Dermis blood vessel endothelial cell (primary cell): ENCODE measurements around the gene DHX29. TPM values are rescaled to one million over a fixed set of nuclear protein-coding genes. Genes with fewer than 3 reads are reported as not detected.
A peak's percentile ranks its signal among the peaks of the same experiment; 100 is the strongest.

Source experiments
- DNase-seq: peaks from one replicate; pipeline ENCODE4 v3.0.0; 2010
- total RNA-seq: library from RNA; depleted of rRNA; stranded (reverse); fragments of >200 nt; gene quantifications from 2 replicates; pipeline ENCODE4 v1.2.3, GENCODE V29; 2014

The DHX29 gene
- total RNA-seq, 1 donor from 2014 or later: 21.6 TPM

DNA sequence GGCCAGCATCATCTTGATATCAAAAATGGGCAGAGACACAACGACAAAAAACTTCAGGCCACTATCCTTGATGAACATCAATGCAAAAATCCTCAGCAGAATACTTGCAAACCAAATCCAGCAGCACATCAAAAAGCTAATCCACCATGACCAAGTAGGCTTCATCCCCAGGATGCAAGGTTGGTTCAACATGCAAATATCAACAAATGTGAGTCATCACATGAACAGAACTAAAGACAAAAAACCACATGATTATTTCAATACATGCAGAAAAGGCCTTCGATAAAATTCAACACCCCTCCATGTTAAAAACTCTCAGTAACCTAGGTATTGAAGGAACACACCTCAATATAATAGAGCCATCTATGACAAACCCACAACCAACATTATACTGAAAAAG lies 8.8 kb upstream of the DHX29 start:
- no peak for DNase-seq

- DNase-seq: no peak
Observed at GRCh38 chr5:55313870-55314617, 6.5 kb upstream of the DHX29 start.

- peak; percentile 52 for DNase-seq
Observed at GRCh38 chr5:55308254-55308836, 851 bp upstream of the DHX29 start.

DNA sequence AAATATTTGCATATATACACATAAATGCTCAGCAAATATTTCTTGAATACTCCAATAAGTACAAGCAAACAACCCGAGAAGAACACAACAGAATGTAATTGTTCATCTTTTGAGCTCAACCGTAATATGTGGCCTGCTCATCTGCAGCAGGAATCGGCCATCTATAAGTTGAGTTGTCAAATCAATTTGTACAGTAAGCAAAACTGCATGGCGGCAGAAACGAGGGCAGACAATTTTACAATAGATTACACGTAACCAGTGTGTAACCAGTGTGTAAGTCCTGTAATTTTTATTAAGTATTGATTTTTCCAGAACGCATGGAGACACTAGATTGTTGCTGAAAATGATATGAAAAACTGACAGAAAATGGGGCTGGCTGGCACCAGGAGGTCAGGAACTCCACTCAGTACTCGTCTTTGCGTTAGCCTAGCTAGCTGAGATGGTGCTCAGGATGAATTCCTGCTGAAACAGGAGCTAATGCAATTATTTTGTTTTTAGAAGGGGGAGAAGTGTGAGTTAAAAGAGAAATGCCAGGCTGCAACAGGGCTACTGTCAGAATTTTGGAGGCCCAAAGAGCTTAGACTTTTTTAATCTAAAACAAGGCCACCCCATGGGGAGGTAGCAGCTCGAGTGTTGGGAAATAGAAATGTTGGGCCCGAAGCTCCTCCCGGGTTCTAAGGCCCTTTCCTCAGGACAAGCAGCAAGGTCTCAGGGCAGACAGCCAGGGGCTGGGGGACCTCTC lies 682 bp downstream of the DHX29 start:
- DNase-seq: peak; percentile 41

- DNase-seq: no peak
Observed at GRCh38 chr5:55305345-55305744, 2.1 kb downstream of the DHX29 start.

DNA sequence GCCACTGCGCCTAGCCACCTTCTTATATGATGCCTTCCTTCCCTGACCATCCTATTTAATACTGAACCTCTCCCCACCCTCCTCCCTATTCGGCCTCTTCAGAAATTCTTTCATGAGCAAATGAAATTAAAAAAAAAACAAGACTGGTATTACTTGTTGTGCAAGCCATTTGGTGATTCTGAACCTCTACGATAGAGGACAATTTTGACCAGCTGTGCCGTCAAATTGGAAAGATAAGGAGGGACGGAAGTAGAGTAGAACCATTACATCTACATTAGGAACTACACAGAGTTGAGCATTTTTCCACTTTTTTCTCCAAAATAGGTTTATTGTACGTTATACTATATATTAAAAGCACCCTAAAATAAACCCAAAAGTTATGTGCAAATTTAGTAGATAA lies 2.9 kb downstream of the DHX29 start:
- no peak for DNase-seq

- peak; percentile 89 for DNase-seq
Observed at GRCh38 chr5:55303238-55303690, 4.2 kb downstream of the DHX29 start.

DNA sequence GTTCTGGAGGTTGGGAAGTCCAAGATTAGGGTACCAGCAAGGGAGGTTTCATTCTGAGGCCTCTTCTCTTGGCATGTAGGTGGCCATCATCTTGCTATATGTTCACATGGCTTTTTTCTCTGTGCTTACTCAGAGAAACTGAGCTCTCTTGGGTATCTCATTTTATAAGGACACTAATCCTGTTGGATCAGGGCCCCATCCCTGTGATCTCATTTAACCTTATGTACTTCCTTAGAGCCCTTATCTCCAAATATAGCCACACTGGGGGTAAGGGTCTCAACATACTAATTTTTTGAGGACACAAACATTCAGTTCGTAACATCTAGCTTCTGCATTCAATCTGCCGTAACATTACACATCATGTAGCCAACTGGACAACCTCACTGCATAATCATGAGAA lies 6.6 kb downstream of the DHX29 start:
- DNase-seq: no peak

DNA sequence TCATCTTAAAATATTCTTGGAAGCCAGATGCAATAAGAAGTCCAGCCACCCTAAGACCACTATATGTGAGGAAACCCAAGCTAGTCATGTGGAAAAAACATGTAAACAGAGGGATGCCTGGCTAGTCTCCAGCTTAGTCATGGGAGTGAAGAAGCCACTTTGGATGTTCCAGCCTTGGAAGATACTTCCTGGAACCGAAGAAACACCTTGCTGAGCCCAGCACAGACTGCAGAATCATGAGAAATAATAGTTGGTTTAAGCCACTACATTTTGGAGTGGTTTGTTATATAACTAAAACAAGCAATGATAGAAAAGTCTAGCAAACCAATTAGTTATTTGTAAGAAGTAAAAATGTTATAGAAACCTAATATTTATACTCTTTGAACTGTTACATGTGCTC lies 12.6 kb downstream of the DHX29 start:
- no peak for DNase-seq

DNA sequence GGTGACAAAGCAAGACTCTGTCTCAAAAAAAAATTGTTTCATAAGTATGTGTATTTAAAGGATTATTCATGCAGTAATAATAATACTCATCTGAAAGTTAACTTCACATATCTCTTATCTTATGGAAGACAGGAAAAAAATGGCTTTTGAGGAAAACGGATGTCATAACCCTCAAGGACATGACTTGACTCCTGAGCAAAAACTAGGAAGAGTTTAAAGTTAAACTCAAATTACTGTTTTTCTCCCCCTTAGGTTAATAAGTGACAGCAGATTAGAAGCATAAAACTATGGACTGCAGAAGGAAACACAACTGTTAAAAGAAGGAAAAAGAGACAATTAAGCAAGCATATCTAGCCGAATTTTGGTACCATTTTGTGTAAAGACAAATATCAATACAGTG lies 16.5 kb downstream of the DHX29 start:
- DNase-seq: no peak

DNA sequence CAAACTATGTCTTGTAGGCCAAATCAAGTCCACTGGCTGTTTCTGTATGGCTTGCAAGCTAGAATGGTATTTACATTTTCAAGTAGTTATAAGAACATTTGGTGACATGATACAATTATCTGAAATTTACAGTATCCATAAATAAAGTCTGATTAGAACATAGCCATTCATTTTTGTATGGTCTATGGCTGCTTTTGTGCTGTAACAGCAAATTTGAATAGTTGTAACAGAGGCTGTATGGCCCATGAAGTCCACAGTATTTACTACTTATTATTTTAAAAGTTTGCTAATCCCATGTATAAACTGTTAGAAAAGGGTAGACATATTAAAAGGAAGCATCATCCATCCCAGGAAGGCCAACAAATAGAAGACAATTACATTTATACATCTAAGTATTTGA lies 17.7 kb downstream of the DHX29 start:
- DNase-seq: no peak

DNA sequence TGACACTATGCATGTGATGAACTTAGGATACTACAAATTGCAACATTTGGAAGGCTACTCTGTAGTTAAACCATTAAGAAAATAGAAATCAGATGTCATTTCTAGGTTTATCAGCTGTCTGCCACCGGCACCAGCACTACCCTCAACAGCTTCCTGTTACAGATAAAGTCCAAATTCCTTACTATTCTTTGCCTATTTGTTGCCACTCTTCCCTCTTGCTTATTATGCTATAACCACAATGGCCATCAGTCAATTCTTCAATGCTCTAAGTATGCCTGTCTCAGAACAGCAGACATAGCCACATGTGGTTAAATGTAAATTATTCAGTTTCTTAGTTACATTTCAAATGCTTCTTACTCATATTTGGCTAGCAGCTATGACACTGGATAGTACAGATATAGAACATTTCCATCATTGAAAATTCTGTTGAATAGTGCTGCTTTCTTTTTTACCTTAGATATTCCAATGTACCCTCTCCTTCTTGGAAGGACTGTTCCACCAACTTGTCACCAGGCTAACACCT lies 21.0 kb downstream of the DHX29 start:
- no peak for DNase-seq

GRCh38 chr5:55278778-55279177 lies 28.7 kb downstream of the DHX29 start:
- DNase-seq: no peak

GRCh38 chr5:55276771-55277170 lies 30.7 kb downstream of the DHX29 start:
- no peak for DNase-seq

DNA sequence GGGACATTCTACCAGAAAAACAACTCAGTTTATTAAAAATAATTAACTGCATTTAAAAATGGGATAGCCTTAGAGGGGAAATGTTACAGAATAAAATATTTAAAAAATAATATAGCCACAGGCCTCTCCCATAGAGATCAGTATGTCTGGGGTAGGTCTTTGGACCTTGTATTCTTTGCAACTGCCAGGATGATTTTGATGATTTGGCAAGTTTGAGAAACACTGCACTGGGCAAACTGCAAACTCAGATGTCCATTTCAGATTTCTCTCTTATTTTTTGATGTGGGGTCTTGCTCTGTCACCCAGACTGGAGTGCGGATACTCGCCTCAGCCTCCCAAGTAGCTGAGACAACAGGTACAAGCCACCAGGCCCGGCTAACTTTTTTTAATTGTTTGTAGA lies 49.2 kb downstream of the DHX29 start:
- no peak for DNase-seq

GRCh38 chr5:55254802-55255201 lies 52.7 kb downstream of the DHX29 start:
- no peak for DNase-seq

GRCh38 chr5:55250064-55250463 lies 57.4 kb downstream of the DHX29 start:
- DNase-seq: no peak

DNA sequence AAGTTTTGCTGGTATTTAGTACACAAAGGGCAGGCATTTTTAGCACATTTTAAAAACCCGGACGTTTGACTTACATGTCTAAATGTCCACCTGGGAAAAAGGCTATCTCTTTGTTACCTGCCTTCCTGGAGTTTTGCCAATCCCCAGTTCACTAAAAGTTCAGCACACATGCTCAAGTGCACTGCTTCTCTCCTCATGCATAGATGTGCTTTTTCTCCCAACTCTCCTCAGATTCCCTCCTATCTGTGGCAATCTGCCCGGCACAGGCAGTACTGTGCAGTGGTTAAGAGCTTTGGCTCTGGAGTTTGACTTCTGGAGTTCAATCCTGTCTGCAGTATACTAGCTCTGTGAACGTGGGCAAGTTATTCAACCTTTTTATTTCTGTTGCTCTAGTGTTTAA lies 65.7 kb downstream of the DHX29 start:
- DNase-seq: no peak

DNA sequence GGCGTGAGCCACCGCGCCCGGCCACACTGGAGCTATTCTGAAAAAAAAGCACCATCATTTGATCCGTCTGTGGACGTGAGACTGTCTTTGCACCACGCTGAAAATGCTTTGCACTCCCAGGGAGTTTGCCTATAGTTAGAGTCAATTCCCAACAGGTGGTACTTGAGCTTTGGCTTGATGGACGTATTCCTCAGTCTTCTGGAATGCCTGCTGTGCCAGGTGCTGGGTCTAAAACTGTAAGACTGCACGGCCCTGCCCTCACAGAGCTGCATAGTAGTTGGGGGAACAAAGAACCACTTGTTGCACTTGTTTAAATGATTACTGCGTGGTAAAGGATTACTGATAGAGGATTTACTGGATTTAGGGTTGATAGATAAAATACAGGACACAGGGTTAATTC lies 70.7 kb downstream of the DHX29 start:
- DNase-seq: no peak

DNA sequence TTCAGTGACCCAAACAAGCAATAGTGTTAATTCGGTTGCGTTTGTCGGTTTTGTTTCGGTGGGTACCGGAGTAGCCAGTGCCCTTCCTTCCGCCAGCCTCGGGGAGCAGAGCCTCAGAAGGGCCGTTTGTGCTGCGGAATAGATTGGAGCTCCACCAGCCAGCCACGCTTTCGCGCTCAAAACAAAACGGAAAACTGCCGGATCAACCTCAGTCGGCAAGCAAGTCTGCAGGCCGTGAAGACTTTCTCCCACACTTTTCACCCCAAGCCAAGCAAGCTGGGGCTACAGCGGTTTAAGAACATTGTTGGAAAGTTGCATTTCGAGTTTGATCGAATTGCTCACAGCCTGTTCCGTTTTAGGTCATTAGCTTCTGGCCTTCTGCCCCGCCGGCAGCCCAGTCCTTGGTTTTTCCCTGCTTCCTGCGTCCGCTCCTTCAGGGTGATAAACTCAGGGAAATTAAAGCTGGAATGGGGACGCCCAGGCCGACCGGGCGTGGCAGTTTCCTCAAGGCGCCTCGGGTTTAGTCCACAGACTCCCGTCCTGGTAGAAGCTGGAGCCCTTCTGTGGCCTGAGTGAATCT lies 73.3 kb downstream of the DHX29 start:
- DNase-seq: peak; percentile 51

- peak; percentile 84 for DNase-seq
Observed at GRCh38 chr5:55232985-55233928, 74.2 kb downstream of the DHX29 start, which contains the start of gene CCNO. Gene CCNO (minus strand): TSS chr5:55233608. CDS start chr5:55233523, 85 bp downstream.
